H9 (cell line): ENCODE data around the gene JAK1. TPM values are rescaled to one million over a fixed set of nuclear protein-coding genes. Genes with fewer than 3 reads are reported as not detected.
A peak's percentile ranks its signal among the peaks of the same experiment; 100 is the strongest.

Experiments
- DNase-seq: peaks from one replicate; pipeline ENCODE4 v3.0.0-alpha.2; 2017
- H2AFZ ChIP-seq: one replicate; pipeline ENCODE4 v1.6.1; 2013; ENCODE audit warnings: mild to moderate bottlenecking, low read length, control low read depth, moderate library complexity
- H2AK5ac ChIP-seq: 2 replicates; pipeline ENCODE4 v1.6.1; 2013; ENCODE audit warnings: low read length, control low read depth, mixed read lengths; ENCODE audit not compliant: insufficient read length
- H2BK120ac ChIP-seq: one replicate; pipeline ENCODE4 v1.6.1; 2013; ENCODE audit warnings: low read depth, mild to moderate bottlenecking, low read length, control low read depth, inconsistent platforms; ENCODE audit not compliant: poor library complexity, severe bottlenecking
- H2BK12ac ChIP-seq: 2 replicates; pipeline ENCODE4 v1.6.1; 2013; ENCODE audit warnings: low read length, control low read depth, mixed read lengths, low read depth; ENCODE audit not compliant: insufficient read length
- H2BK15ac ChIP-seq: 2 replicates; pipeline ENCODE4 v1.6.1; 2013; ENCODE audit warnings: low read depth, low read length, control low read depth
- H2BK20ac ChIP-seq: one replicate; pipeline ENCODE4 v1.6.1; 2013; ENCODE audit warnings: low read depth, mild to moderate bottlenecking, low read length, control low read depth, inconsistent platforms; ENCODE audit not compliant: poor library complexity, severe bottlenecking
- H2BK5ac ChIP-seq: 2 replicates; pipeline ENCODE4 v1.6.1; 2013; ENCODE audit warnings: low read length, control low read depth, mixed read lengths; ENCODE audit not compliant: insufficient read length
- H3K14ac ChIP-seq: 2 replicates; pipeline ENCODE4 v1.6.1; 2013; ENCODE audit warnings: low read length, control low read depth; ENCODE audit not compliant: insufficient read depth
- H3K18ac ChIP-seq: 2 replicates; pipeline ENCODE4 v1.6.1; 2013; ENCODE audit warnings: low read depth, mild to moderate bottlenecking, mixed read lengths, low read length, control low read depth; ENCODE audit not compliant: insufficient read length
- H3K23ac ChIP-seq: 2 replicates; pipeline ENCODE4 v1.6.1; 2013; ENCODE audit warnings: low read length, control low read depth, mixed read lengths, low read depth; ENCODE audit not compliant: insufficient read length
- H3K23me2 ChIP-seq: 2 replicates; pipeline ENCODE4 v1.6.1; 2013; ENCODE audit warnings: low read depth, mild to moderate bottlenecking, mixed read lengths, low read length, control low read depth; ENCODE audit not compliant: insufficient read length, poor library complexity, severe bottlenecking
- H3K27ac ChIP-seq: 2 replicates; pipeline ENCODE4 v1.5.1; 2013; ENCODE audit warnings: low read length, control low read depth, mixed read lengths, low read depth; ENCODE audit not compliant: insufficient read length
- H3K27me3 ChIP-seq: 2 replicates; pipeline ENCODE4 v1.6.1; 2013; ENCODE audit warnings: low read length, control low read depth, inconsistent platforms; ENCODE audit not compliant: insufficient read depth
- H3K4ac ChIP-seq: 2 replicates; pipeline ENCODE4 v1.6.1; 2013; ENCODE audit warnings: low read depth, mild to moderate bottlenecking, control low read depth, inconsistent platforms, low read length, moderate library complexity
- H3K4me1 ChIP-seq: 2 replicates; pipeline ENCODE4 v1.6.1; 2013; ENCODE audit warnings: low read length, control low read depth, inconsistent platforms; ENCODE audit not compliant: insufficient read depth
- H3K4me2 ChIP-seq: 2 replicates; pipeline ENCODE4 v1.6.1; 2013; ENCODE audit warnings: low read length, control low read depth, mixed read lengths; ENCODE audit not compliant: insufficient read length, insufficient read depth
- H3K56ac ChIP-seq: 2 replicates; pipeline ENCODE4 v1.6.1; 2013; ENCODE audit warnings: low read depth, mild to moderate bottlenecking, mixed read lengths, low read length, control low read depth; ENCODE audit not compliant: insufficient read length
- H3K79me1 ChIP-seq: 2 replicates; pipeline ENCODE4 v1.6.1; 2013; ENCODE audit warnings: low read depth, mild to moderate bottlenecking, moderate library complexity, low read length, control low read depth, inconsistent platforms; ENCODE audit not compliant: insufficient read depth, poor library complexity, severe bottlenecking
- H3K79me2 ChIP-seq: 2 replicates; pipeline ENCODE4 v1.6.1; 2013; ENCODE audit warnings: low read length, control low read depth, inconsistent platforms; ENCODE audit not compliant: insufficient read depth
- H3K9ac ChIP-seq: 2 replicates; pipeline ENCODE4 v1.6.1; 2013; ENCODE audit warnings: low read length, control low read depth, mixed read lengths; ENCODE audit not compliant: insufficient read length; ENCODE audit errors: extremely low read depth
- H3K9me3 ChIP-seq: one replicate; pipeline ENCODE4 v1.6.1; 2013; ENCODE audit warnings: low read depth, low read length, inconsistent platforms; ENCODE audit not compliant: control insufficient read depth
- H3T11ph ChIP-seq: one replicate; pipeline ENCODE4 v1.6.1; 2013; ENCODE audit warnings: mild to moderate bottlenecking, low read length, control low read depth, inconsistent platforms
- H4K20me1 ChIP-seq: one replicate; pipeline ENCODE4 v1.6.1; 2013; ENCODE audit not compliant: control insufficient read depth, insufficient read length, insufficient read depth
- H4K5ac ChIP-seq: 2 replicates; pipeline ENCODE4 v1.6.1; 2013; ENCODE audit warnings: low read depth, mild to moderate bottlenecking, mixed read lengths, low read length, control low read depth; ENCODE audit not compliant: insufficient read length
- H4K8ac ChIP-seq: replicated peaks from 2 replicates; pipeline ENCODE4 v1.6.1; 2013; ENCODE audit warnings: low read length, control low read depth, mixed read lengths, low read depth; ENCODE audit not compliant: insufficient read length
- H4K91ac ChIP-seq: 2 replicates; pipeline ENCODE4 v1.6.1; 2013; ENCODE audit warnings: low read depth, mild to moderate bottlenecking, moderate library complexity, mixed read lengths, low read length, control low read depth; ENCODE audit not compliant: insufficient read length
- H3K27ac Mint-ChIP-seq, 3 experiments: 2 replicates in 2 of 3; 3 replicates in 1 of 3; pipeline ENCODE4 v1.8.0; 2020 to 2021; ENCODE audit warnings: mixed read lengths in 3 of 3, mild to moderate bottlenecking in 1 of 3, moderate library complexity in 1 of 3
- H3K27me3 Mint-ChIP-seq: 2 replicates; pipeline ENCODE4 v1.8.0; 2021; ENCODE audit warnings: low read depth, mild to moderate bottlenecking, moderate library complexity, mixed read lengths
- H3K36me3 Mint-ChIP-seq, 3 experiments: 2 replicates in 2 of 3; 3 replicates in 1 of 3; pipeline ENCODE4 v1.8.0; 2020 to 2021; ENCODE audit warnings: low read depth in 3 of 3, mixed read lengths in 3 of 3; ENCODE audit not compliant: insufficient read depth in 1 of 3
- H3K4me1 Mint-ChIP-seq, 2 experiments: 2 replicates each; pipeline ENCODE4 v1.8.0; 2020; ENCODE audit warnings: mixed read lengths in 2 of 2
- H3K4me3 Mint-ChIP-seq, 2 experiments: 2 replicates in 1 of 2; 3 replicates in 1 of 2; pipeline ENCODE4 v1.8.0; 2020 to 2021; ENCODE audit warnings: mild to moderate bottlenecking in 2 of 2, mixed read lengths in 2 of 2, moderate library complexity in 1 of 2
- H3K9me3 Mint-ChIP-seq, 2 experiments: 2 replicates in 1 of 2; 3 replicates in 1 of 2; pipeline ENCODE4 v1.8.0; 2020; ENCODE audit warnings: mild to moderate bottlenecking in 2 of 2, mixed read lengths in 2 of 2, moderate library complexity in 1 of 2
- CTCF ChIP-seq: fragments of 200-600 bp; sonication (generic); conservative IDR thresholded peaks from 3 replicates; pipeline ENCODE4 v1.8.0; 2021; ENCODE audit warnings: antibody characterized with exemption, mild to moderate bottlenecking
- WGBS: extraction: QIAGEN DNeasy Blood & Tissue Kit; methylation state at CpG from one replicate; pipeline ENCODE4 v1.1.7; 2013; ENCODE audit warnings: missing lambda C conversion rate, low lambda C conversion rate, mixed read lengths; ENCODE audit not compliant: insufficient read length; ENCODE audit errors: extremely low coverage; 5-methylcytosine and 5-hydroxymethylcytosine counted together
- total RNA-seq: library from RNA; stranded (reverse); gene quantifications from 2 replicates; pipeline ENCODE4 v1.2.1, GENCODE V29; 2021

JAK1 gene
- total RNA-seq, 1 experiment from 2014 or later = 12.8 TPM

- Histone ChIP-seq H3K4ac (no peak overlapping the region), H3K4me2 (no peak overlapping the region), H3K9ac (no peak overlapping the region), H4K20me1 (no peaks in the 10 kb centered on the region), H2AFZ (no peak overlapping the region), H3K79me1 (no peaks in the 10 kb centered on the region), H3T11ph (no peak overlapping the region), H4K8ac (no peak overlapping the region), H2BK120ac (no peak overlapping the region), H3K23ac (no peak overlapping the region), H3K4me1 (no peaks in the 10 kb centered on the region), H3K18ac (no peak overlapping the region), H3K79me2 (no peaks in the 10 kb centered on the region), H2BK20ac (no peak overlapping the region), H4K5ac (no peak overlapping the region), H2BK5ac (no peak overlapping the region), H3K27ac (no peak overlapping the region), H3K27me3 (no peaks in the 10 kb centered on the region), H3K23me2 (no peaks in the 10 kb centered on the region), H3K9me3 (no peaks in the 10 kb centered on the region), H3K14ac (no peak overlapping the region), H4K91ac (no peak overlapping the region), H2BK15ac (no peak overlapping the region), H2BK12ac (no peak overlapping the region), H2AK5ac (no peak overlapping the region), H3K56ac (no peak overlapping the region)
- no peak for TF ChIP-seq CTCF
- Mint-ChIP-seq H3K36me3 (peaks cover 0 to 8% (median 3%) of the 10 kb centered on the region in 3 experiments; a peak in 3 of 7 replicates), H3K27me3 (no peaks in the 10 kb centered on the region), H3K4me3 (no peak overlapping the region), H3K27ac (0 out of 7 replicates have a peak overlapping the region, but pooled peaks of 1 of the 3 experiments have one; percentile 41), H3K4me1 (peaks cover 9 to 12% of the 10 kb centered on the region in 2 experiments), H3K9me3 (no peaks in the 10 kb centered on the region)
- no CpG with 5 or more reads among the region's 6 CpGs for WGBS
- DNase-seq = no peak
Observed at GRCh38 chr1:64865105-64865757, 101.1 kb downstream of the JAK1 start.
